Ishikawa (cell line): Measurements from ENCODE around the gene SYNDIG1.

ENCODE experiments used
- CEBPB ChIP-seq: IDR thresholded peaks from 2 replicates; pipeline ENCODE4 v1.6.1; 2012
- CREB1 ChIP-seq: IDR thresholded peaks from 2 replicates; pipeline ENCODE4 v1.6.1; 2012; ENCODE audit warnings: low read depth
- EGR1 ChIP-seq: IDR thresholded peaks from 2 replicates; pipeline ENCODE4 v1.6.1; 2012
- EP300 ChIP-seq: IDR thresholded peaks from 2 replicates; pipeline ENCODE4 v1.6.1; 2012; ENCODE audit warnings: borderline replicate concordance
- FOXM1 ChIP-seq: IDR thresholded peaks from 2 replicates; pipeline ENCODE4 v1.6.1; 2012; ENCODE audit warnings: low read depth, borderline replicate concordance
- RAD21 ChIP-seq: IDR thresholded peaks from 2 replicates; pipeline ENCODE4 v1.6.1; 2012; ENCODE audit warnings: low read depth
- TAF1 ChIP-seq: IDR thresholded peaks from 2 replicates; pipeline ENCODE4 v1.6.1; 2012; ENCODE audit warnings: low read depth, mild to moderate bottlenecking
- TCF12 ChIP-seq: IDR thresholded peaks from 2 replicates; pipeline ENCODE4 v1.6.1; 2012; ENCODE audit warnings: low read depth
- YY1 ChIP-seq: IDR thresholded peaks from 2 replicates; pipeline ENCODE4 v1.6.1; 2012; ENCODE audit warnings: low read depth
- ZBTB7A ChIP-seq: IDR thresholded peaks from 2 replicates; pipeline ENCODE4 v1.6.1; 2012; ENCODE audit warnings: low read depth
- TF ChIP-seq, protein P1 (sequence below): IDR thresholded peaks from 2 replicates; pipeline ENCODE4 v1.6.1; 2012; ENCODE audit warnings: low read depth, mild to moderate bottlenecking
- TF ChIP-seq, protein P2 (sequence below): IDR thresholded peaks from 2 replicates; pipeline ENCODE4 v1.6.1; 2012

DNA sequence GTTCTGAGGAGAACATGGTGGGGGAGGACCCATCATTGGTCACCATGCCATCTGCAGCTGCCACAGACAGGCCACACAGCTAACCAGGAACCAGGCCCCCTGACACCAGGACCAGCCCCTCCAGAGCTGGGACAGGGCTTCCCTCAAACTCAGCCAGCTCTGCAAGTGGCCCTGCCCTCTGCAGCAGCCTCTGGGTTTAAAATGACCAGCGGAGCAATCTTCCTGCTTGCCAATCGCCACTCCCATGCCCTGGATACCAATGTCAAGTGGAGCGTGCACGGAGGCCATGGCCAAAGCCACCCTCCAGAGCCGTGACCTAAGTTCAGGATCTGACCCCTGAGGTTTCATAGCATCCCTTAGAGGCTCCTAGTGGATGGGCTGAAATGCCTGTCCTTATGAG lies 199.4 kb downstream of the SYNDIG1 start:
- TF ChIP-seq, protein P1, sequence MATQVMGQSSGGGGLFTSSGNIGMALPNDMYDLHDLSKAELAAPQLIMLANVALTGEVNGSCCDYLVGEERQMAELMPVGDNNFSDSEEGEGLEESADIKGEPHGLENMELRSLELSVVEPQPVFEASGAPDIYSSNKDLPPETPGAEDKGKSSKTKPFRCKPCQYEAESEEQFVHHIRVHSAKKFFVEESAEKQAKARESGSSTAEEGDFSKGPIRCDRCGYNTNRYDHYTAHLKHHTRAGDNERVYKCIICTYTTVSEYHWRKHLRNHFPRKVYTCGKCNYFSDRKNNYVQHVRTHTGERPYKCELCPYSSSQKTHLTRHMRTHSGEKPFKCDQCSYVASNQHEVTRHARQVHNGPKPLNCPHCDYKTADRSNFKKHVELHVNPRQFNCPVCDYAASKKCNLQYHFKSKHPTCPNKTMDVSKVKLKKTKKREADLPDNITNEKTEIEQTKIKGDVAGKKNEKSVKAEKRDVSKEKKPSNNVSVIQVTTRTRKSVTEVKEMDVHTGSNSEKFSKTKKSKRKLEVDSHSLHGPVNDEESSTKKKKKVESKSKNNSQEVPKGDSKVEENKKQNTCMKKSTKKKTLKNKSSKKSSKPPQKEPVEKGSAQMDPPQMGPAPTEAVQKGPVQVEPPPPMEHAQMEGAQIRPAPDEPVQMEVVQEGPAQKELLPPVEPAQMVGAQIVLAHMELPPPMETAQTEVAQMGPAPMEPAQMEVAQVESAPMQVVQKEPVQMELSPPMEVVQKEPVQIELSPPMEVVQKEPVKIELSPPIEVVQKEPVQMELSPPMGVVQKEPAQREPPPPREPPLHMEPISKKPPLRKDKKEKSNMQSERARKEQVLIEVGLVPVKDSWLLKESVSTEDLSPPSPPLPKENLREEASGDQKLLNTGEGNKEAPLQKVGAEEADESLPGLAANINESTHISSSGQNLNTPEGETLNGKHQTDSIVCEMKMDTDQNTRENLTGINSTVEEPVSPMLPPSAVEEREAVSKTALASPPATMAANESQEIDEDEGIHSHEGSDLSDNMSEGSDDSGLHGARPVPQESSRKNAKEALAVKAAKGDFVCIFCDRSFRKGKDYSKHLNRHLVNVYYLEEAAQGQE = no peak
- TF ChIP-seq YY1 = no peak
- TF ChIP-seq EP300 = no peak
- TF ChIP-seq RAD21 = no peak
- no peak for TF ChIP-seq TCF12
- TF ChIP-seq CEBPB = no peak
- TF ChIP-seq ZBTB7A = no peak
- no peak for TF ChIP-seq CREB1
- TF ChIP-seq, protein P2, sequence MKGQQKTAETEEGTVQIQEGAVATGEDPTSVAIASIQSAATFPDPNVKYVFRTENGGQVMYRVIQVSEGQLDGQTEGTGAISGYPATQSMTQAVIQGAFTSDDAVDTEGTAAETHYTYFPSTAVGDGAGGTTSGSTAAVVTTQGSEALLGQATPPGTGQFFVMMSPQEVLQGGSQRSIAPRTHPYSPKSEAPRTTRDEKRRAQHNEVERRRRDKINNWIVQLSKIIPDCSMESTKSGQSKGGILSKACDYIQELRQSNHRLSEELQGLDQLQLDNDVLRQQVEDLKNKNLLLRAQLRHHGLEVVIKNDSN = no peak
- TF ChIP-seq TAF1 = no peak
- TF ChIP-seq FOXM1 = no peak
- TF ChIP-seq EGR1 = no peak
